AG09319 (cell line): ENCODE results near the gene ANKRD45.
"Not testable (repeated sequence)": the region's sequence is repeated elsewhere in the genome, so short reads cannot be mapped to it uniquely, and the experiment has no call there.

Experiments
- DNase-seq: peaks from one replicate; pipeline ENCODE4 v3.0.0-alpha.2; 2010; ENCODE audit warnings: low read depth; ENCODE audit errors: extremely low read depth
- TF ChIP-seq, protein P1 (sequence below): IDR thresholded peaks from 2 replicates; pipeline ENCODE4 v1.5.1; 2011; ENCODE audit warnings: low read depth, mild to moderate bottlenecking, inconsistent platforms, low read length, moderate library complexity

Gene ANKRD45

DNA sequence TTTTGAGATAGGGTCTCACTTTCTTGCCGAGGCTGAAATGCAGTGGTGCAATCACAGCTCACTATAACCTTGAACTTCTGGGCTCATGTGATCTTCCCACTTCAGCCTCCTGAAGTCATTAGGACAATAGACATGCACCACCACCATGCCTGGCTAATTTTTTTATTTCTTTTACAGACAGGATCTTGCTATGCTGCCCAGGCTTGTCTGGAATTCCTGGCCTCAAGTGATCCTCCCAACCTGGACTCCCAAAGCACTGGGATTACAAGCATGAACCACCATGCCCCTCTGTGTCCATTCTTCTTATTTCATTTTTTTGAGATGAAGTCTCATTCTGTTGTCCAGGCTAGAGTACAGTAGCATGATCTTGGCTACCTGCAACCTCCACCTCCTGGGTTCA, 33.1 kb upstream of the ANKRD45 start:
- DNase-seq: no peak
- TF ChIP-seq, protein P1, sequence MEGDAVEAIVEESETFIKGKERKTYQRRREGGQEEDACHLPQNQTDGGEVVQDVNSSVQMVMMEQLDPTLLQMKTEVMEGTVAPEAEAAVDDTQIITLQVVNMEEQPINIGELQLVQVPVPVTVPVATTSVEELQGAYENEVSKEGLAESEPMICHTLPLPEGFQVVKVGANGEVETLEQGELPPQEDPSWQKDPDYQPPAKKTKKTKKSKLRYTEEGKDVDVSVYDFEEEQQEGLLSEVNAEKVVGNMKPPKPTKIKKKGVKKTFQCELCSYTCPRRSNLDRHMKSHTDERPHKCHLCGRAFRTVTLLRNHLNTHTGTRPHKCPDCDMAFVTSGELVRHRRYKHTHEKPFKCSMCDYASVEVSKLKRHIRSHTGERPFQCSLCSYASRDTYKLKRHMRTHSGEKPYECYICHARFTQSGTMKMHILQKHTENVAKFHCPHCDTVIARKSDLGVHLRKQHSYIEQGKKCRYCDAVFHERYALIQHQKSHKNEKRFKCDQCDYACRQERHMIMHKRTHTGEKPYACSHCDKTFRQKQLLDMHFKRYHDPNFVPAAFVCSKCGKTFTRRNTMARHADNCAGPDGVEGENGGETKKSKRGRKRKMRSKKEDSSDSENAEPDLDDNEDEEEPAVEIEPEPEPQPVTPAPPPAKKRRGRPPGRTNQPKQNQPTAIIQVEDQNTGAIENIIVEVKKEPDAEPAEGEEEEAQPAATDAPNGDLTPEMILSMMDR: no peak

DNA sequence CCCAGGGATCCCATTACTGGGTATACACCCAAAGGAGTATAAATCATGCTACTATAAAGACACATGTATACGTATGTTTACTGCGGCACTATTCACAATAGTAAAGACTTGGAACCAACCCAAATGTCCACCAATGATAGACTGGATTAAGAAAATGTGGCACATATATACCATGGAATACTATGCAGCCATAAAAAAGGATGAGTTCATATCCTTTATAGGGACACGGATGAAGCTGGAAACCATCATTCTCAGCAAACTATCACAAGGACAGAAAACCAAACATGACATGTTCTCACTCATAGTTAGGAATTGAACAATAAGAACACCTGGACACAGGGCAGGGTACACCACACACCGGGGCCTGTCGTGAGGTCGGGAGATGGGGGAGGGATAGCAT, 31.6 kb upstream of the ANKRD45 start:
- DNase-seq: not testable (repeated sequence)

DNA sequence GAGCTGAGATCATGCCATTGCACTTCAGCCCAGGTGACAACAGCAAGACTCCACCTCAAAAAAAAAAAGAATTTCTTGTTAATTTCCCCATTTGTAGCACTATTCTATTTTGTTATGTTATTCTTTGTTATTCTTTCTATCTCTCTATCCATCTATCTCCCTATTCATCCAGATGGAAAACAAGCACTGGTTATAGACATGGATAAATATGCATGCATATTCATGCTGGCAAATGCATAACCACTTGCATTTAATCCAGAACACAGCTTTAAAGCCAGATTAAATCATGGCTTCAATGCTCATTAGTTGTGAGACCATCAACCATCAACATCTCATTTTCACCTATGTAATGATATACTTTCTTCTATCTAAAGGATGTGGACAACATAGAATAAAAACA, 23.6 kb upstream of the ANKRD45 start:
- DNase-seq: no peak
- TF ChIP-seq, protein P1: no peak

DNA sequence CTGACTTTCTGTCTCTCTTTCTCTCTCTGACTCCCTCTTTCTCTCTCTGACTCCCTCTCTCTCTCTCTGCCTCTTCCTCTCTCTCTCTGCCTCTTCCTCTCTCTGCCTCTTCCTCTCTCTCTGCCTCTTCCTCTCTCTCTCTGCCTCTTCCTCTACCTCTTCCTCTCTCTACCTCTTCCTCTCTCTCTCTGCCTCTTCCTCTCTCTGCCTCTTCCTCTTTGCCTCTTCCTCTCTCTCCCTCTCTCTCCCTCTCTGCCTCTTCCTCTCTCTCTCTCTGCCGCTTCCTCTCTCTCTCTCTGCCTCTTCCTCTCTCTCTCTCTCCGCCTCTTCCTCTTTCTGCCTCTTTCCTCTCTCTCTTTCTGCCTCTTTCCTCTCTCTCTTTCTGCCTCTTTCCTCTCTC, 18.6 kb upstream of the ANKRD45 start:
- TF ChIP-seq, protein P1: no peak
- no peak for DNase-seq

DNA sequence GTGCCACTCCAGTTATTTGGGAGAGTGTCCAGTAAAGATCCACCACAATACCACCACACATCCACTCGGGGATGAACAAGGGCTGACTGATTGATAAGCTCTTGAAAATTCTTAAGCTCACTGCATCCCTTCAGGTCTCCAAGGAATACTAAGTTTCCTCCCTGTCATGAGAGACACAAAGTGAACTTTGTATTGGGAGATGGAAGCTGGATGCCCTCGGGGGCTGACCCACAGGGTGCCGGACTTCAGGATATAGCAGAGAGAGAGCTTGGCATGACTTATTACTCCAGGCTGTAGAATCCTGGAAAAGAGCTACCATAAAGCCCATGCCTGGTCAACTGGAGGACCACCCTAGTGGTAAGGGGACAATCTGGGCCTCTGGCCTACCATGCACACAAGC, 15.5 kb upstream of the ANKRD45 start:
- not testable (repeated sequence) for DNase-seq

DNA sequence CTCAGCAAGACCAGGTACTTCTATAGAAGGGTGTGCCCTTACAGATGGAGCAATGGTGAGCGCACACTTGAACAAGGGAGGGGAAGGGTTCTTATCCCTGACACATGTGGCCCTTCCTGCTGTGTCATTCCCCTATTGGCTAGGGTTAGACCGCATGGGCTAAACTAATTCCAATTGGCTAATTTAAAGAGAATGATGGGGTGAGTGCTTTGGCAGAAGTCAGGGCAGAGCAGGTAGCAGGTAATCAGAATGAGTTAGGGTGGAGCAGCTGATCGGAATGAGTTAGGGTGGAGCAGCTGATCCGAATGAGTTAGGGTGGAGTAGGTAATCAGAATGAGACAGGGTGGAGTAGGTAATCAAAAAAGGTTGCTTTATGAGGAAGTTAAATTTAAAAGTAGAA, 14.2 kb upstream of the ANKRD45 start:
- not testable (repeated sequence) for DNase-seq

DNA sequence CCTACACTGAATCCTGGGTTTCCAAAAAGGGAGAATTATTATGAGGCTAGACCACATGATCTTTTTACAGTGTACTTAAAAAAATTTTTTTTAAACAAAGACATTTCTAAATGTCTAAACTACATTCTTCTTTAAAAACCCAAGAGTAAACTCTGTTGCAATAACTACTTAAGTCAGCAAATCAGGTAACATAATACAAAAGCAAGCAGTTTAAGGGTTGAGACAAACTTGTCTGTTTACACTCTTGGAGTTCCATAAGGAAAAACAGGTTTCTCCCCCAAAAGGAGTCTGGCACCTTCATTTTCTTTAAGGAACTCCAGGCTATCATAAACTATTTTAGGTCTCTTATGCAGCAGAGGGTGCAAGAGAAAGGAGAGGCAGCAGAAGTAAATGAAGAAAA, 12.5 kb upstream of the ANKRD45 start:
- DNase-seq: peak; percentile 4
- TF ChIP-seq, protein P1: no peak

DNA sequence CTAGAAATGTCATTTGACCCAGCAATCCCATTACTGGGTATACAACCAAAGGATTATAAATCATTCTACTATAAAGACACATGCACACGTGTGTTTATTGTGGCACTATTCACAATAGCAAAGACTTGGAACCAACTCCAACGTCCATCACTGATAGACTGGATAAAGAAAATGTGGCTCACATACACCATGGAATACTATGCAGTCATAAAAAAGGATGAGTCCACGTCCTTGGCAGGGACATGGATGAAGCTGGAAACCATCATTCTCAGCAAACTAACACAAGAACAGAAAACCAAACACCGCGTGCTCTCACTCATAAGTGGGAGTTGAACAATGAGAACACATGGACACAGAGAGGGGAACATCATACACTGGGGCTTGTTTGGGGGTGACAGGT, 10.5 kb upstream of the ANKRD45 start:
- DNase-seq: not testable (repeated sequence)

DNA sequence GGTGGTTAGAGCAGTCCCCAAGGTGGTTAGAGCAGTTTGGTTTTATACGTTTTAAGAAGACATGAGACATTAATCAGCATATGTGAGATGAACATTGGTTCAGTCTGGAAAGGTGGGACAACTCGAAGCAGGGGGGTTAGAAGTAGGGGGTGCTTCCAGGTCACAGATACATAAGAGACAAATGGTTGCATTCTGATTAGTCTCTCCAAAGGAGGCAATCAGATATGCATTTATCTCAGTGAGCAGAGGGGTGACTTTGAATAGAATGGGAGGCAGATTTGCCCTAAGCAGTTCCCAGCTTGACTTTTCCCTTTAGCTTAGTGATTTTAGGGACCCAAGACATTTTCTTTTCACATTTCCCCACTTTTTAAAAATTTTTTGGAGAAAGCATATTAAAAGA, 4.8 kb upstream of the ANKRD45 start:
- not testable (repeated sequence) for DNase-seq

DNA sequence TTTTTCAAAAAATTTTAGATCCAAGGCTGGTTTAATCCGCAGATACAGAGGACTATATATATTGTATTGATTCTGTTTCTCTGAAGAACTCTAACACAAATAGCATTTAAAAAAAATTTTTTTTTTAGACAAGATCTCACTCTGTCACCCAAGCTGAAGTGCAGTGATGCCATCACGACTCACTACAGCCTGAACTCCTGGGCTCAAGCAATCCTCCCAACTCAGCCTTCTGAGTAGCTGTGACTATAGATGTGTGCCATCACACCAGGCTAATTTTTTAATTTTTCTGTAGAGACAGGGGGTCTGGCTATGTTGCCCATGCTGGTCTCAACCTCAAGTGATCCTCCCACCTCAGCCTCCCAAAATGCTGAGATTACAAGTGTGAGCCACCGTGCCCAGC, 3.0 kb downstream of the ANKRD45 start:
- no peak for DNase-seq
- TF ChIP-seq, protein P1: no peak
